Measurements from ENCODE around the gene ARHGAP36. TPM values are rescaled to one million over a fixed set of nuclear protein-coding genes. Genes with fewer than 3 reads are reported as not detected.

The ARHGAP36 gene
- total RNA-seq, 1 donor from 2014 or later: not detected

- no peaks in the 10 kb centered on the region for H3K9me3 Mint-ChIP-seq
- intact Hi-C loops (cut with micrococcal nuclease): no loop called here
- H3K27ac Mint-ChIP-seq: no peak overlapping the region
Observed at GRCh38 chrX:131139072-131139471, 80.9 kb downstream of the ARHGAP36 start.

More at GRCh38 chrX:131139072-131139471, 80.9 kb downstream of the ARHGAP36 start:
- Mint-ChIP-seq H3K36me3 (ENCODE audit: low read depth) (no peaks in the 10 kb centered on the region), H3K4me1 (no peaks in the 10 kb centered on the region), H3K4me3 (no peak overlapping the region), H3K27me3 (no peaks in the 10 kb centered on the region)
- DNase-seq: no peak

Other genes starting within 250 kb of the ARHGAP36 start
- gene ENOX2, start 155.1 kb upstream of the ARHGAP36 start, total RNA-seq: 13.9 and 17.0 TPM in 2 replicates
- gene IGSF1, start 231.0 kb downstream of the ARHGAP36 start, total RNA-seq: not detected in 2 replicates